Measurements from ENCODE around the gene SRRM3. TPM values are rescaled to one million over a fixed set of nuclear protein-coding genes. Genes with fewer than 3 reads are reported as not detected.
"Not testable (repeated sequence)": the region's sequence is repeated elsewhere in the genome, so short reads cannot be mapped to it uniquely, and the experiment has no call there.

SRRM3 gene
- total RNA-seq, 1 donor from 2014 or later, result 6.1 TPM

- Histone ChIP-seq H3K27ac (replicated peaks) (peak overlapping the region; percentile 96), H3K4me3 (peak overlapping the region; percentile 60), H3K9me3 (replicated peaks) (no peaks in the 10 kb centered on the region), H3K27me3 (ENCODE audit: low read depth) (no peaks in the 10 kb centered on the region), H3K4me1 (peaks cover 55% of the 10 kb centered on the region), H3K36me3 (no peaks in the 10 kb centered on the region)
- intact Hi-C loops (cut with micrococcal nuclease), result no loop called here
- DNase-seq, result no peak
- TF ChIP-seq CTCF (IDR thresholded peaks at IDR 0.05; ENCODE audit: borderline replicate concordance), result no peak
Observed at GRCh38 chr7:76292213-76292573, 90.5 kb downstream of the SRRM3 start.

DNA sequence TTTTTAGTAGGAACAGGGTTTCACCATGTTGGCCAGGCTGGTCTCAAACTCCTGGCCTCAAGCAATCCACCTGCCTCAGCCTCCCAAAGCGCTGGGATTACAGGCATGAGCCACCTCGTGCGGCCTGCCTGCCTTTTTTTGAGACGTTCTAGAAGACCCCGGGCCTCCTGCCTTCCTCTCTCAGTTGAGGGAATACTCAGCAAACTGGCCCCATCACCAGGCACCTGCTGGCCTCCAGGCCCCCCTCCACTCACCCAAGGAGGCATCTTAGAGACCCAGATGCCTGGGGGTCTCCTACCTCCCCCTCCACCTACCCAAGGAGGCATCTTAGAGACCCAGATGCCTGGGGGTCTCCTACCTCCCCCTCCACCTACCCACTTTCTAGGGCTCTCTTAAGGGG lies 91.2 kb downstream of the SRRM3 start:
- H3K27me3 ChIP-seq (ENCODE audit: low read depth); DNase-seq; intact Hi-C loops (cut with micrococcal nuclease); H3K9me3 ChIP-seq (replicated peaks); H3K4me3 ChIP-seq; H3K36me3 ChIP-seq: not testable (repeated sequence)
- Histone ChIP-seq H3K27ac (replicated peaks) (peak overlapping the region; percentile 96), H3K4me1 (peaks cover 49% of the 10 kb centered on the region)

GRCh38 chr7:76293407-76293901 lies 91.8 kb downstream of the SRRM3 start:
- H3K27me3 ChIP-seq (ENCODE audit: low read depth), result no peaks in the 10 kb centered on the region
- no peak overlapping the region for H3K4me3 ChIP-seq
- intact Hi-C loops (cut with micrococcal nuclease), result no loop called here
- no peaks in the 10 kb centered on the region for H3K9me3 ChIP-seq (replicated peaks)
- peaks cover 49% of the 10 kb centered on the region for H3K4me1 ChIP-seq
- DNase-seq, result no peak
- peak overlapping the region; percentile 96 for H3K27ac ChIP-seq (replicated peaks)
- H3K36me3 ChIP-seq, result no peaks in the 10 kb centered on the region
- no peak for TF ChIP-seq CTCF (IDR thresholded peaks at IDR 0.05; ENCODE audit: borderline replicate concordance)

GRCh38 chr7:76294344-76295024 lies 92.8 kb downstream of the SRRM3 start:
- Histone ChIP-seq H3K4me3 (peak overlapping the region; percentile 58), H3K36me3 (no peaks in the 10 kb centered on the region), H3K9me3 (replicated peaks) (no peaks in the 10 kb centered on the region), H3K4me1 (peaks cover 49% of the 10 kb centered on the region), H3K27ac (replicated peaks) (peak overlapping the region; percentile 96), H3K27me3 (ENCODE audit: low read depth) (no peaks in the 10 kb centered on the region)
- DNase-seq, result peak; percentile 98
- no peak for TF ChIP-seq CTCF (IDR thresholded peaks at IDR 0.05; ENCODE audit: borderline replicate concordance)
- intact Hi-C loops (cut with micrococcal nuclease), result no loop called here

DNA sequence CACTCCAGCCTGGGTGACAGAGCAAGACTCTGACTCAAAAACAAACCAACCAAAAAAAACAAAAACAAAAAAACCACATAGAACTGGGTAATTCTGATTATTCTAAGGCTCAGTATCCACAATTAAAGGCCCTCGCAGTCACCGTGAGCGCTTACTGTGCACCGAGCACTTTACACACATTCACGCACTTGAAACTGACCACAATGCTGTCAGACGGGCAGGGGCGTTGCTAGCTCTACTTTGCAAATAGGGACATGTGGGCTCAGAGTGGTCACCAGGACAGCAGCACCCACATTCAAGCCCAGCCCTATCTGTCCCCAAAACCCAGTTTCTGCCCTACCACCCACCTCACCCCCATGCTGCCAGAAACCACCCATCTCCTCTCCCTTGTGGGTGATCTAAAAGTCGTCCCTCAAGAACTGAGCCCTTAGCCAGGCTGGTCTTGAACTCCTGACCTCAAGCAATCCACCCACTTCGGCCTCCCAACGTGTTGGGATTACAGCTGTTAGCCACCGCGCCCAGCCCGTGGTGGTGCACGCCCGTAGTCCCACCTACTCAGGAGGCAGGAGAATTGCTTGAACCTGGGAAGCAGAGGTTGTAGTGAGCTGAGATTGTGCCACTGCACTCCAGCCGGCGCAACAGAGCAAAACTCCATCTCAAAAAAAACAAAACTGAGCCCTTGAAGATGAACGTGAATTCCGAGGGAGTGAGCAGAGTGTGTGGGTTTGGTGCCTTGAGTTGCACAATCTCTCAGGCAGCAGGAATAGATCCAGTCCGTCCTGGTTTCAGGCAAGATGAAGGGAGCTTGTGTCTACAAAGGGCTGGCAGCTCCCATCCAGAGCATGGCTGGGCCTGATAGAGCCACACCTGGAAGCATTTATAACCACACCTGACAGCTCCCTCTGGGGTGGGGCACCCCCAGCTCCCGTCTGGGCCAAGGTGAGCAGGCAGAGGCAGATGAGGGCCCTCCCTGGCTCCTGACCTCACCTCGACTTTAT lies 95.3 kb downstream of the SRRM3 start:
- DNase-seq, result no peak

More for the DNA sequence above, 95.3 kb downstream of the SRRM3 start:
- H3K9me3 ChIP-seq (replicated peaks), result no peaks in the 10 kb centered on the region
- peak overlapping the region; percentile 96 for H3K27ac ChIP-seq (replicated peaks)
- no peaks in the 10 kb centered on the region for H3K27me3 ChIP-seq (ENCODE audit: low read depth)
- H3K36me3 ChIP-seq, result no peaks in the 10 kb centered on the region
- peaks cover 43% of the 10 kb centered on the region for H3K4me1 ChIP-seq
- no peak for TF ChIP-seq CTCF (IDR thresholded peaks at IDR 0.05; ENCODE audit: borderline replicate concordance)
- intact Hi-C loops (cut with micrococcal nuclease), result no loop called here
- H3K4me3 ChIP-seq, result no peak overlapping the region

Measured in left ventricle myocardium inferior (tissue), 1 donor.